Sigmoid colon (tissue), 7 donors: ENCODE data around the gene STS. TPM values are rescaled to one million over a fixed set of nuclear protein-coding genes. Genes with fewer than 3 reads are reported as not detected.

Source experiments
- DNase-seq: peaks from one replicate; pipeline ENCODE4 v3.0.0-alpha.2; 2019
- H3K27ac ChIP-seq, 4 donors: fragments of 200-600 bp; sonication (generic); one replicate each; pipeline ENCODE4 v1.5.1; 2016 to 2019; ENCODE audit warnings: mild to moderate bottlenecking in 1 of 4
- H3K27me3 ChIP-seq, 3 donors: fragments of 200-600 bp; sonication (generic); one replicate each; pipeline ENCODE4 v1.5.1; 2019; ENCODE audit warnings: mild to moderate bottlenecking in 1 of 3
- H3K36me3 ChIP-seq, 4 donors: fragments of 200-600 bp; sonication (generic); one replicate each; pipeline ENCODE4 v1.5.1; 2016 to 2019
- H3K4me1 ChIP-seq, 4 donors: fragments of 200-600 bp; sonication (generic); one replicate each; pipeline ENCODE4 v1.5.1; 2017 to 2019
- H3K4me3 ChIP-seq, 4 donors: fragments of 200-600 bp; sonication (generic); one replicate each; pipeline ENCODE4 v1.5.1; 2017 to 2019; ENCODE audit warnings: mild to moderate bottlenecking in 2 of 4, moderate library complexity in 1 of 4
- H3K9me3 ChIP-seq, 4 donors: fragments of 200-600 bp in 3 of 4; sonication (generic) in 3 of 4; one replicate each; pipeline versions ENCODE4 v1.5.1 to v1.6.1; 2013 to 2019
- EP300 ChIP-seq, 4 donors: sonication (generic); formaldehyde crosslinking; IDR thresholded peaks; one replicate each; pipeline ENCODE4 v1.6.1; 2017; ENCODE audit warnings: antibody characterized with exemption in 4 of 4
- POLR2A ChIP-seq, 2 donors: fragments of 450-650 bp; IDR thresholded peaks; one replicate each; pipeline ENCODE4 v1.6.1; 2016; ENCODE audit warnings: antibody characterized with exemption in 2 of 2, mild to moderate bottlenecking in 2 of 2, moderate library complexity in 2 of 2
- POLR2AphosphoS5 ChIP-seq, 4 donors: sonication (generic); formaldehyde crosslinking; IDR thresholded peaks; one replicate each; pipeline ENCODE4 v1.6.1; 2017; ENCODE audit warnings: antibody characterized with exemption in 4 of 4
- WGBS, 2 donors: extraction: QIAGEN DNeasy Blood & Tissue Kit; methylation state at CpG; one replicate each; pipeline ENCODE4 v1.1.7; 2013; 5-methylcytosine and 5-hydroxymethylcytosine counted together
- intact Hi-C: fragments of 100-400 bp; cut with DNase I; formaldehyde crosslinking; loops from one replicate; pipeline ENCODE4 v1.15.1; 2023
- polyA plus RNA-seq, 3 donors: library from polyadenylated mRNA; stranded (reverse); fragments of 200-250 nt; gene quantifications; one replicate each; pipeline ENCODE4 v1.2.3, GENCODE V29; 2013
- total RNA-seq, 4 donors: library from RNA; depleted of rRNA; stranded (reverse); fragments of >200 nt; gene quantifications; one replicate each; pipeline ENCODE4 v1.1.0, GENCODE V29; 2016
- TF ChIP-seq, protein P1 (sequence below), 4 experiments: fragments of 450-650 bp in 3 of 4; fragments of 200-600 bp in 1 of 4; IDR thresholded peaks; one replicate each; pipeline ENCODE4 v1.5.1; 2016 to 2019; ENCODE audit warnings: antibody characterized with exemption in 4 of 4, mild to moderate bottlenecking in 3 of 4, moderate library complexity in 2 of 4
- donor health status: healthy with polysubstance abuse.
- donor health status: Bipolar disorder and iron deficiency.
- donor health status: healthy.

The STS gene
- total and polyA plus RNA-seq, 7 donors, result 2.6 to 8.2 (median 5.0) TPM

- DNase-seq, result no peak
- H3K27ac ChIP-seq, result no peak overlapping the region
- no peaks in the 10 kb centered on the region for H3K36me3 ChIP-seq
- WGBS, 2 donors, result 95% methylated on average over 1 of the region's 1 CpG
- intact Hi-C loops, result no loop called here
- no peaks in the 10 kb centered on the region for H3K4me1 ChIP-seq
- no peak for TF ChIP-seq POLR2AphosphoS5 (IDR thresholded peaks at IDR 0.05)
- TF ChIP-seq POLR2A (IDR thresholded peaks at IDR 0.05), result no peak
- TF ChIP-seq EP300 (IDR thresholded peaks at IDR 0.05), result no peak
- TF ChIP-seq, protein P1, sequence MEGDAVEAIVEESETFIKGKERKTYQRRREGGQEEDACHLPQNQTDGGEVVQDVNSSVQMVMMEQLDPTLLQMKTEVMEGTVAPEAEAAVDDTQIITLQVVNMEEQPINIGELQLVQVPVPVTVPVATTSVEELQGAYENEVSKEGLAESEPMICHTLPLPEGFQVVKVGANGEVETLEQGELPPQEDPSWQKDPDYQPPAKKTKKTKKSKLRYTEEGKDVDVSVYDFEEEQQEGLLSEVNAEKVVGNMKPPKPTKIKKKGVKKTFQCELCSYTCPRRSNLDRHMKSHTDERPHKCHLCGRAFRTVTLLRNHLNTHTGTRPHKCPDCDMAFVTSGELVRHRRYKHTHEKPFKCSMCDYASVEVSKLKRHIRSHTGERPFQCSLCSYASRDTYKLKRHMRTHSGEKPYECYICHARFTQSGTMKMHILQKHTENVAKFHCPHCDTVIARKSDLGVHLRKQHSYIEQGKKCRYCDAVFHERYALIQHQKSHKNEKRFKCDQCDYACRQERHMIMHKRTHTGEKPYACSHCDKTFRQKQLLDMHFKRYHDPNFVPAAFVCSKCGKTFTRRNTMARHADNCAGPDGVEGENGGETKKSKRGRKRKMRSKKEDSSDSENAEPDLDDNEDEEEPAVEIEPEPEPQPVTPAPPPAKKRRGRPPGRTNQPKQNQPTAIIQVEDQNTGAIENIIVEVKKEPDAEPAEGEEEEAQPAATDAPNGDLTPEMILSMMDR (IDR thresholded peaks at IDR 0.05), result no peak
- H3K4me3 ChIP-seq, result no peak overlapping the region
- H3K27me3 ChIP-seq, result no peaks in the 10 kb centered on the region
- no peaks in the 10 kb centered on the region for H3K9me3 ChIP-seq
Measured at GRCh38 chrX:7155163-7155562, 7.7 kb downstream of the STS start.

DNA sequence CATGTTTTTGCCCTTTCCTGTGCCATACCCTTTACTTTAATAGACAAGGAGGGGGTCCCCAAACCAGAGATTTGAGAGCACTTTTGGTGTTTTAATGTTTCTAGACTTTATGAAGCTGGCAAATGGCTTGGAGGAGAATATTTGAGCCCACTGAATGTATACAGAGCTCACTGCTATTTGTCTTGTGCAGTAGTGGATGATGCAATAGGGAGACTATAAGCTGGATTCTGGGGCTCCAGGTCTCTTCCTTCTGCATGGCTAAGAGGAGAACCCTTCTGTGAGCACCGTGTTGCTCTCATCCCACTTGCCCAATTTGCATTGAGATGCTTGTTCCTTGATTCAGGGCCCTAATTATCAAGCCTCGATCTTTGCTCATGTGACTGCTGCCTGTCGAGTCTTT lies 9.4 kb downstream of the STS start:
- no peaks in the 10 kb centered on the region for H3K9me3 ChIP-seq
- no peaks in the 10 kb centered on the region for H3K27me3 ChIP-seq
- H3K36me3 ChIP-seq, result no peaks in the 10 kb centered on the region
- no peak overlapping the region for H3K27ac ChIP-seq
- H3K4me3 ChIP-seq, result no peak overlapping the region
- no peak for DNase-seq
- WGBS, 2 donors, result 93% methylated on average over 3 of the region's 3 CpGs
- intact Hi-C loops, result no loop called here
- no peak for TF ChIP-seq POLR2A (IDR thresholded peaks at IDR 0.05)
- no peak for TF ChIP-seq EP300 (IDR thresholded peaks at IDR 0.05)
- no peak for TF ChIP-seq POLR2AphosphoS5 (IDR thresholded peaks at IDR 0.05)
- TF ChIP-seq, protein P1 (IDR thresholded peaks at IDR 0.05), result no peak
- no peaks in the 10 kb centered on the region for H3K4me1 ChIP-seq

- intact Hi-C loops, result no loop called here
- WGBS, 2 donors, result 84 to 89% methylated on average over 5 of the region's 5 CpGs
Measured at GRCh38 chrX:7158468-7158990, 11.0 kb downstream of the STS start.

DNA sequence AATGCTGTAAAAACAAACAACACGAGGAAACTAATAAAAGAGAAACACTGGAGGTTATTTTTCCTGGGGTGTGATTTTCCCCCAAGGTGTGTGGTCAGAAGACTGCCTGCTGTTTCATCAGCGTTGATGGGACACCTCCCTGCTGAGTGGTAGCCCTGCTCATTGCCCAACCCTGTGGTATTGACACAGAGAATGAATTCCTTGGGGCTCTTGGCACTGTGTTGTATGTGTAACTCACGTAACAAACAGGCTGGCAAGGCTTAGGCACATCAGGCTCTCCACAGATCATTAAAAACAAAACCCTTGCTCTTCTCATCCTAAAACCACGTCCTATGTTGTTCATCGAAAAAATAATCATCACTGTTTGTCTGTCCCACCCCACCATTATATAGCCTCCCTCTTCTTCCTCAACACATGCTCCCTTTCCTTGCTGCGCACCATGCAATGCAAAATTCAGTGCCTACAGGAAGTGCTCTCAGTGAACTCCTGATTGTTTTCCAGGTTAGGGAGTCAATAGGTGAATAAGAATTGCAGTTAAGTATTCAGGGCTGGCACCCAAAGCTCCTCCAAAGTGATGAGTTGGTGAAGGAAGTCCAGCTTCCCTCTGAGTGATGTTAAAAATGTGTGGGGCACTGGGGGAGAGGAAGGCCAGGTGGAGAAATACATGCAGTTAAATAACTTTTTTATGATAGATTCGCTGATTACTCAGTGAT lies 11.8 kb downstream of the STS start:
- no peak overlapping the region for H3K27ac ChIP-seq
- intact Hi-C loops, result no loop called here
- TF ChIP-seq POLR2AphosphoS5 (IDR thresholded peaks at IDR 0.05) (no peak), EP300 (IDR thresholded peaks at IDR 0.05) (no peak), POLR2A (IDR thresholded peaks at IDR 0.05) (no peak)
- TF ChIP-seq, protein P1 (IDR thresholded peaks at IDR 0.05), result no peak

More at GRCh38 chrX:7158468-7158990, 11.0 kb downstream of the STS start:
- H3K36me3 ChIP-seq, result no peaks in the 10 kb centered on the region
- TF ChIP-seq POLR2A (IDR thresholded peaks at IDR 0.05) (no peak), POLR2AphosphoS5 (IDR thresholded peaks at IDR 0.05) (no peak), EP300 (IDR thresholded peaks at IDR 0.05) (no peak)
- TF ChIP-seq, protein P1 (IDR thresholded peaks at IDR 0.05), result no peak
- no peaks in the 10 kb centered on the region for H3K9me3 ChIP-seq
- no peak overlapping the region for H3K4me3 ChIP-seq
- H3K4me1 ChIP-seq, result no peaks in the 10 kb centered on the region
- DNase-seq, result no peak
- no peaks in the 10 kb centered on the region for H3K27me3 ChIP-seq
- H3K27ac ChIP-seq, result no peak overlapping the region

More for the DNA sequence above, 11.8 kb downstream of the STS start:
- Histone ChIP-seq H3K36me3 (no peaks in the 10 kb centered on the region), H3K4me3 (no peak overlapping the region), H3K9me3 (no peaks in the 10 kb centered on the region), H3K4me1 (no peaks in the 10 kb centered on the region), H3K27me3 (no peaks in the 10 kb centered on the region)
- DNase-seq, result no peak
- WGBS, 2 donors, result 27 to 69% methylated on average over 7 of the region's 7 CpGs
